Activated CD4-positive, alpha-beta T cell treated with anti-CD3 and anti-CD28 coated beads, Interleukin-2, amount 10 ng/mL, durations not matched to agents 7 days and 5 days (primary cell): ENCODE measurements around the gene NPSR1. TPM values are rescaled to one million over a fixed set of nuclear protein-coding genes. Genes with fewer than 3 reads are reported as not detected.

Experiments
- CTCF ChIA-PET: fragments of 350-600 bp; sonication (Branson Sonifier 250); formaldehyde crosslinking; loops from one replicate; lab custom pipeline; 2021; ENCODE audit warnings: antibody characterized with exemption; lab: Charles Lee
- POLR2A ChIA-PET: fragments of 350-600 bp; sonication (Branson Sonifier 250); formaldehyde crosslinking; loops from one replicate; lab custom pipeline; 2021; ENCODE audit warnings: antibody characterized with exemption; lab: Charles Lee
- DNase-seq: peaks from one replicate; pipeline ENCODE4 v3.0.0-alpha.2; 2020
- H3K27ac Mint-ChIP-seq: one replicate; pipeline ENCODE4 v1.8.0; 2021; ENCODE audit warnings: mild to moderate bottlenecking, moderate library complexity, mixed read lengths
- H3K27me3 Mint-ChIP-seq: one replicate; pipeline ENCODE4 v1.8.0; 2021; ENCODE audit warnings: mixed read lengths
- H3K36me3 Mint-ChIP-seq: one replicate; pipeline ENCODE4 v1.8.0; 2021; ENCODE audit warnings: low read depth, mixed read lengths
- H3K4me1 Mint-ChIP-seq: one replicate; pipeline ENCODE4 v1.8.0; 2021; ENCODE audit warnings: mixed read lengths
- H3K4me3 Mint-ChIP-seq: one replicate; pipeline ENCODE4 v1.8.0; 2021; ENCODE audit warnings: mild to moderate bottlenecking, moderate library complexity, mixed read lengths
- H3K9me3 Mint-ChIP-seq: one replicate; pipeline ENCODE4 v1.8.0; 2021; ENCODE audit warnings: mixed read lengths
- total RNA-seq, 2 experiments: library from RNA; stranded (reverse); gene quantifications; one replicate each; pipeline ENCODE4 v1.2.3, GENCODE V29; 2021

Gene NPSR1
- total RNA-seq, 2 experiments from 2014 or later, result not detected

DNA sequence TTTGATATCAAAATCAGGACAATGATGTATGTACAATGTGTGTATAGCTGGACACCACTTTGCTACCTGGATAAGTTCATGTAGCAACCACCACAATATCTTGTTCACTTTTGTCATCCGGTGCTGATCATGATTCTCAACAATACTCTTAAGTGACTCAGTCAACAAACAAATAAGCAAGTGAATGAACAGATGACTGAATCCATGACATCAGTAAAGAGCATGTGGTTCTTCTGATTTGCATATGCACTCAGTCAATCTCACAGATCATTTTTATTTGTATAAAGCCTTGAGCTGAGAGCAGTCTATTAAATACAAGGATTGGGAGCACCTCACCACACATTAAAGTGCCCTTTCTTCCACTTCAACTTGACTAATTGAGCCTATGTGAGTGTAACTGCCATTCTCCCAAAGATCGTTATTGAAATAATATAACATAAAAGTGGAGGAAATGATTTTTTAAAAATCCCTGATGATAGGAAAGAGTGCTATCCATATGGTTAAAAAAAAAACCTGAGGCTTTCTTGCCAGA is 69.5 kb downstream of the NPSR1 start:
- Mint-ChIP-seq H3K4me1 (peaks cover 9% of the 10 kb centered on the region), H3K36me3 (peaks cover 3% of the 10 kb centered on the region), H3K4me3 (no peak overlapping the region), H3K27me3 (no peaks in the 10 kb centered on the region), H3K27ac (no peak overlapping the region), H3K9me3 (no peaks in the 10 kb centered on the region)
- no peak for DNase-seq
- ChIA-PET POLR2A (no interaction called here), CTCF (no interaction called here)

DNA sequence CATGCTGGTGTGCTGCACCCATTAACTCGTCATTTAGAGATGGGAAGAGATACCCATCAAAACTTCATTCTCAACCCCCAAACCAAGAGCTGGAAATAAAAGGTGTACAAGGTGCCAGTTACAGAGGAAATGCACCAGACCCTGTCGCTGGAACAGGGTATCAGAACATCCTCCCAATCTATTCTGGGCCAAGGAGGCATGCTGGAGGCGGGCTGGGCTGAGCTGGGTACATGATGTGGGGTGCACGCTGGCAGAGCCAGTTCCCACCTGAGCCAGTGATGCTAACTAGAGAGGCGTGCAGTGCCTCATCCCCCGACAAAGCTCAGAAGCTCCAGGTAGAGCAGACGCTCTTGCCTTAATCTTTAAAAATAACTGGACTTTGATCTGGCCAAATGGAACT is 70.1 kb downstream of the NPSR1 start:
- CTCF ChIA-PET, result interaction anchor here (1.1 kb wide), 1 partner anchor 13 kb away, joined by 3 read pairs; no protein-coding TSS in a partner anchor
- POLR2A ChIA-PET, result no interaction called here
- Mint-ChIP-seq H3K27me3 (no peaks in the 10 kb centered on the region), H3K9me3 (no peaks in the 10 kb centered on the region), H3K4me3 (no peak overlapping the region), H3K4me1 (peaks cover 9% of the 10 kb centered on the region), H3K27ac (no peak overlapping the region), H3K36me3 (peaks cover 3% of the 10 kb centered on the region)
- DNase-seq, result no peak

DNA sequence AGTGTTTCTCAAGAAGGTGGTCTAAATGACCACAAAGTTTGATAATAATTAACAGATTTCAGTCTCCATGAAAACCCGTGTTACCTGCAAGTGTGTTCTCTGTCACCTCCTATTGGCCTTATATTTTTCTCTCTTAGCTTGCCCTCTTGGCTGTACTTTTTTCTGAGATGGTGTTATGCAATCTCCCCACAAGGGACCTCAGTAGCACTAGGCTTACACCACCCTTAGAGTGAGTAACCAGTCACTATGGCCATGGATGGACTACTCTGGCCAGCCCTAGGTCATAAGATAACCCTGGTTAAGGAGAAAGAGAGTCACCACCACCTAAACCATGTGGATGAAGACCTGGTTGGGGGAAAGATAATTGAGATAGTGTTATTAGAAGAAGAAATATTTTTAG is 76.8 kb downstream of the NPSR1 start:
- Mint-ChIP-seq H3K27ac (no peak overlapping the region), H3K4me1 (no peaks in the 10 kb centered on the region), H3K4me3 (no peak overlapping the region), H3K27me3 (peaks cover 9% of the 10 kb centered on the region), H3K9me3 (no peaks in the 10 kb centered on the region), H3K36me3 (no peaks in the 10 kb centered on the region)
- POLR2A ChIA-PET, result no interaction called here
- CTCF ChIA-PET, result no interaction called here
- no peak for DNase-seq

DNA sequence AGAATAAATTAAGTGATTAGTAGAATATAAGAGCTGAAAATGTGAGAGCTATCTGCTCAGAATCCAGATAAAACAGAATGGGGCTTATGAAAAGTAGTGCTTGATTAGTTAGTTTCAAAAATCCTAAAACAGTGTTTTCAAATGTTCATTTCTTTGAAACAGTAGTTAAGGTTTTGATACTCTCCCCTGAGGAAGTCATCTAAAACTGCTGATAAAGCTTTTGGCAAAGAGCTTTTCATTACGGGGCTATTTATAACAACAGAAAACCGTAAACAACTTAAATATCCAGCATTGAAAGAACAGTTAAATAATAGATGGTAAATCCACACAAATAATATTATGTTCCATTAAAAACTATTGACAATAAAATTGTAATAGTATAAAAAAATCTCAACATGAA is 77.5 kb downstream of the NPSR1 start:
- H3K36me3 Mint-ChIP-seq, result no peaks in the 10 kb centered on the region
- DNase-seq, result no peak
- no peaks in the 10 kb centered on the region for H3K4me1 Mint-ChIP-seq
- peaks cover 9% of the 10 kb centered on the region for H3K27me3 Mint-ChIP-seq
- H3K27ac Mint-ChIP-seq, result no peak overlapping the region
- H3K4me3 Mint-ChIP-seq, result no peak overlapping the region
- no peaks in the 10 kb centered on the region for H3K9me3 Mint-ChIP-seq
- POLR2A ChIA-PET, result no interaction called here
- CTCF ChIA-PET, result no interaction called here

DNA sequence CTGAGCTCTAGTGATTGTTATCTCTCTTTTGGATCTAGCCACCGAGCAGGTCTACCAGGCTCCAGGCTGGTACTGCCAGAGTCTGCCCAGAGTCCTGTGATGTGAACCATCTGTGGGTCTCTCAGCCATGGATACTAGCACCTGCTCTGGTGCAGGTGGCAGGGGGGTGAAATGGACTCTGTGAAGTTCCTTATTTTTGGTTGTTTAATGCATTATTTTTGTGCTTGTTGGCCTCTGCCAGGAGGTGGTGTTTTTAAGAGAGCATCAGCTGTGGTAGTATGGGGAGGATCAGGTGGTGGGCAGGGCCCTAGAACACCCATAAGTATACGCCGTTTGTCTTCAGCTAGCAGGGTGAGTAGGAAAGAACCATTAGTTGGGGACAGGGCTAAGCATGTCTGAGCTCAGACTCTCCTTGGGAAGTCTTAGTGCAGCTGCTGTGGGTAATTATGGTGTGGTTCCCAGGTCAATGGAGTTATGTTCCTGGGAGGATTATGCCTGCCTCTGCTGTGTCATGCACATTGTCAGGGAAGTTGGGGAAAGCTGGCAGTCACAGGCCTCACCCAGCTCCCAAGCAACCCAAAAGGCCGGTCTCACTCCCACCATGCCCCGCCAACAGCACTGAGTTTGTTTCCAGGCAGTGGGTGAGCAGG is 81.8 kb downstream of the NPSR1 start:
- Mint-ChIP-seq H3K27me3 (peaks cover 8% of the 10 kb centered on the region), H3K4me3 (no peak overlapping the region), H3K36me3 (no peaks in the 10 kb centered on the region), H3K9me3 (no peaks in the 10 kb centered on the region), H3K27ac (no peak overlapping the region), H3K4me1 (no peaks in the 10 kb centered on the region)
- CTCF ChIA-PET, result interaction anchor here (1.0 kb wide), 1 partner anchor 34 kb away, joined by 3 read pairs; no protein-coding TSS in a partner anchor
- no peak for DNase-seq
- POLR2A ChIA-PET, result no interaction called here

DNA sequence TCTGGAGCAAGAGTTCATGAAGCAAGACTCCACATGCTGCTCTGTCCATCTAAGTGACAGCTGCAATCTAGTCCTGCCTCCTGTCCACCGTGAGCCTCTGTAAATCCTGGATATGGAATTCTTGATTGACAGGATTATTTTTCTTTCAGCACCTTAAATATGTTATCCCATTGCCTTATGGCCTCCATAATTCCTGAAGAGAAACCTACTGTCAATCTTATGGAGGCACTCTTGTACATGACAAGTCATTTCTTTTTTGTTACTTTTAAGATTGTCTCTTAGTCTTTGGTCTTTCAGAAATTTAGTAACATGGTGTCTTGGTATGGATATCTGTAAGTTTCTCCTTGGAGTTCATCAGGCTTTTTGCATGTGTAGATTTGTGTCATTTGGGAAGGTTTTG is 82.8 kb downstream of the NPSR1 start:
- DNase-seq, result no peak
- Mint-ChIP-seq H3K4me3 (no peak overlapping the region), H3K27ac (no peak overlapping the region), H3K36me3 (no peaks in the 10 kb centered on the region), H3K27me3 (peaks cover 8% of the 10 kb centered on the region), H3K9me3 (no peaks in the 10 kb centered on the region), H3K4me1 (no peaks in the 10 kb centered on the region)
- CTCF ChIA-PET, result no interaction called here
- POLR2A ChIA-PET, result no interaction called here

DNA sequence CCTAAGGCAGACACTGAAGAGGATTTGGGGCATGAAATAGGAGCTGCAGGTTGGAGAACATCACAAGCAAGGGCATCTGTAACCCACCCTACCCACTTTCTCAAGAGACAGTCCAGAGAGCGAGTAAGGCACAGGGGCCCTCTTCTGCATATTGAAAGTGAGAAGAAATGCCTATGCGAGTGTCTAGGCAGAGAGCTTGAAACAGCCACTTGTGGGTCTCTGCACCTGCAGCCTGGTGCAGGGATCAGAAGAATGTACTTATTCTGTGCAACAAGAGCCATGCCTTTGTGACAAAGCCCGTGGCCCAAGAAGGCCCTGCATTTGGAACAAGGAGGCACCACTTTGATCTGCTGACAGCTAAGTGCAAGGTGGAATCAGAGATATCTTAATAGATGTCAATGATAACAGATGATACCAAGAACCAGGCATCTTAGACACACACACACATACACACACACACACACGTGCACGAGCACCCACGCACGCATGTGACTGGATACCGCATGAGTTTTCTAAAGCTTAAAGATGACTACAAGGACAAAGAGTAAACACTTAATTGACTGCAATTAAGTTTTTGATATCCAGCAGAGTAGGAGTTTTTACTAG is 89.3 kb downstream of the NPSR1 start:
- no peaks in the 10 kb centered on the region for H3K4me1 Mint-ChIP-seq
- ChIA-PET CTCF (interaction anchor here (0.8 kb wide), 1 partner anchor 10 kb away, joined by 3 read pairs; no protein-coding TSS in a partner anchor), POLR2A (no interaction called here)
- no peaks in the 10 kb centered on the region for H3K36me3 Mint-ChIP-seq
- H3K27ac Mint-ChIP-seq, result no peak overlapping the region
- H3K27me3 Mint-ChIP-seq, result peaks cover 4% of the 10 kb centered on the region
- H3K4me3 Mint-ChIP-seq, result no peak overlapping the region
- H3K9me3 Mint-ChIP-seq, result no peaks in the 10 kb centered on the region
- DNase-seq, result no peak

DNA sequence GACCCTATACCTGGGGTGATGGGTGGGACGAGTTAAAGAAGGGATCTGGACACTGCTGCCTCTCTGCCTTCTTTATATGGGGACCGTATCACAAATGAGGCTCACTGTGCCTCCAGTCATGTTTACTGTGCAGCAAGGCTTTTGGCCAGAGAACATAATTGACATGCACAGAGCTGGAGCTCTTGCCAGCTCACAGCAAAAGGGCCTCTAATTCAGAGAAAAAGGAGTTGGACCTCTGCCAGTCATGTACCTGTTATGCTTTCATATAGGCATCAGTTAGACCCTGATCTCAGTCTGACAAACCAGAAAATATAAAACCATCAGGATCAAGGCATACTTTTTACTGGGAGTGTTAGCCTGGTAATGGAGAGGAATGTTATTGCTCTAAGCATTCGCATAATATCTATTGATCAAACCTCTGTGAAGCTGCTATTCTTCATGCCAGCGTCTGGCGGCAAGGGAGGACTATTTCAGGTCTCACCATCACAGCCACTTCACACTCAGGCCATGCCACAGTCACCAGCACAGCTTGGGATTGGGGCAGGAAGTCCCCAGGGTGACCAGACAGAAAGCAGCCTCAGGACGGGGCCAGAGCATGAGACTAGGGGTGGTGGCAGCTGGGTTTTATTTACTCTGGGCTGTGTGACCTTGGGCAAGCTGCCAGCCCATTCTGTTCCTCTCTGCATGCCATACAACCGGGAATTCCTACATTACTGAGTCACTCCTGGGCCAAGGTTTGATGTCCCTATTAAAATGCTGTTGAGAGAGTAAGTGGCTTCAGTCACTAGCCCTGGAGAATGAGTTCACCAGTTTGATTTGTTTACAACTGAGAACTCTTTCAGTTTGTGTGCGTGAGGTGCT is 90.1 kb downstream of the NPSR1 start:
- no peak overlapping the region for H3K4me3 Mint-ChIP-seq

DNA sequence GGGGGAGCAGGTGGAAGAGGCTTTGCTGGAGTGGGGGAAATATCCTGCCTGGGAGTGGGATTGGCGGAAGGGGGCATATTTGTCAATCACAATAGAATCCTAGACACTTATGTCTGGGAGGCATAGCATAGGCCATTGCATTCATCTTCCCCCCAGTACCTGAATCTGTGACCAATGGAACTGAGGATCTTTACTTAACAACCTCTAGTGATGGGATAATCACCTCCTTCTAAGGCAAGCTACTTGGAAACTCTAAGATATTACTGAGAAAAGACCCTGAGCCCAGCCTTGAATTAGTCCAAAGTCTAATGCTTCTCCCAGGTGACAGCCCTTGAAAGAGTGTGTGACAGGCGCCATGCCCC is 90.7 kb downstream of the NPSR1 start:
- no peaks in the 10 kb centered on the region for H3K9me3 Mint-ChIP-seq
- no peak for DNase-seq
- peaks cover 2% of the 10 kb centered on the region for H3K27me3 Mint-ChIP-seq
- CTCF ChIA-PET, result no interaction called here
- no peaks in the 10 kb centered on the region for H3K36me3 Mint-ChIP-seq
- H3K27ac Mint-ChIP-seq, result no peak overlapping the region
- POLR2A ChIA-PET, result no interaction called here
- H3K4me3 Mint-ChIP-seq, result no peak overlapping the region
- no peaks in the 10 kb centered on the region for H3K4me1 Mint-ChIP-seq

More for the DNA sequence above, 90.1 kb downstream of the NPSR1 start:
- H3K4me1 Mint-ChIP-seq, result no peaks in the 10 kb centered on the region
- H3K36me3 Mint-ChIP-seq, result no peaks in the 10 kb centered on the region
- no peak overlapping the region for H3K27ac Mint-ChIP-seq
- H3K9me3 Mint-ChIP-seq, result no peaks in the 10 kb centered on the region
- no peak for DNase-seq
- ChIA-PET POLR2A (no interaction called here), CTCF (interaction anchor here (0.8 kb wide), 1 partner anchor 10 kb away, joined by 3 read pairs; no protein-coding TSS in a partner anchor)
- H3K27me3 Mint-ChIP-seq, result peaks cover 2% of the 10 kb centered on the region

DNA sequence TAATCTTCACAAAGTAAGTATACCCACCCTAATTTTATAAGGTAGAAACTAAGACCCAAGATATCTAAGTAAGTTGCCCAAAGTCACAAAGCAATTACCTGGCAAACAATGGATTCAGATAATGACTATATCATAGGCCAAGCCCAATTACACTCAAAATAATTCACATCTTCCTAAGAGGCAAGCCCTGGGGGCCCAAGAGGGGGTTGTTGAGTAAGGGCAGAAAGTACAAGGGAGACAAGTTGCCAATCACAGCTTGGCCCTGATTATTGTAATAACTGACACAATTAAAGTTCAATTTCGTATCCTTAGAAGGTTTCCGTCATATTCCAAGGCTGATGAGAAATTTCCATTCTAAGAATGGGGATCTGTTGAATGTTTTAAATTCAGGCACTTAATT is 91.4 kb downstream of the NPSR1 start:
- no peak overlapping the region for H3K4me3 Mint-ChIP-seq
- H3K4me1 Mint-ChIP-seq, result no peaks in the 10 kb centered on the region
- no peak for DNase-seq
- ChIA-PET CTCF (no interaction called here), POLR2A (no interaction called here)
- peaks cover 2% of the 10 kb centered on the region for H3K27me3 Mint-ChIP-seq
- no peak overlapping the region for H3K27ac Mint-ChIP-seq
- no peaks in the 10 kb centered on the region for H3K9me3 Mint-ChIP-seq
- H3K36me3 Mint-ChIP-seq, result no peaks in the 10 kb centered on the region

DNA sequence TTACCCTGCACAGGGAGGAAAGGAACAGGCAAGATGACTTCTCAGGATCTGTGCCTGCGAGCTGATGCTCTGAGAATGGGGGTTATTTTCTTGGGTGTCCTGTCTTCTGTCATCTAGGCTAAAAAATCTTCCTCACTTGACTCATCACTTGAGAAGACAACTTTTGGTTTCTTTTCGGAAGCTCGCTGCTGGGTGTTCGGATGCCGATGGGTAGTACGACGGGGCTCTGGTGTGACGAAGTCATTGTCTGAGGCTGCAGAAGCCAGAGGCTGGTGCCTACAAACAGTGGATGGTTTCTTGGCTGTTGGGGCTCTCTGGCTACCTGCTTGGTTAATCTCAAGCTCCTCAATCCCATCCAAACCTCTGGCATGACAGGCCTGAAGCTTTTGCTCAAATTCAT is 92.2 kb downstream of the NPSR1 start:
- POLR2A ChIA-PET, result no interaction called here
- Mint-ChIP-seq H3K27ac (no peak overlapping the region), H3K4me1 (no peaks in the 10 kb centered on the region), H3K4me3 (no peak overlapping the region), H3K9me3 (no peaks in the 10 kb centered on the region), H3K27me3 (no peaks in the 10 kb centered on the region), H3K36me3 (no peaks in the 10 kb centered on the region)
- DNase-seq, result no peak
- CTCF ChIA-PET, result interaction anchor here (0.6 kb wide), 1 partner anchor 31 kb away, joined by 3 read pairs; no protein-coding TSS in a partner anchor

DNA sequence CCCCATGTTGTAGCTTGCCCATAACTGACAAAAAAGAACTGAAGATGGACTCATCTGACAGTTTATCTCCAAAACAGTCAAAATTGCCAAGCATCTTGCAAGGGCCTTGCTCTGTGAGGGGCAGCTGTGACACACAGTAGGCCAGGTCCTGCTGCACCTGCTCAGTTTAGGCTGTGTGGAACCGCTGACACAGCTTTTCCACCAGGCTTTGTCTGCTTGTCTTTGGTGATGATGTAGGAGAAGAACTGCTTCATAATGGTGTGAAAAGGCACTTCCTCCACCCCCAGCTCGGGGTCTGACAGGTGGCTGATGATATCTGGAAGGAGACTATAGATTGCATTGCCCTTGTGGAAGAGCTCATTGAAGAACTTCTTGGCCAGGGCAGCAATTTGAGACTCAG is 92.6 kb downstream of the NPSR1 start:
- CTCF ChIA-PET, result interaction anchor here (0.6 kb wide), 1 partner anchor 32 kb away, joined by 3 read pairs; no protein-coding TSS in a partner anchor
- Mint-ChIP-seq H3K9me3 (no peaks in the 10 kb centered on the region), H3K4me1 (no peaks in the 10 kb centered on the region), H3K4me3 (no peak overlapping the region), H3K27me3 (no peaks in the 10 kb centered on the region), H3K36me3 (no peaks in the 10 kb centered on the region), H3K27ac (no peak overlapping the region)
- DNase-seq, result no peak
- POLR2A ChIA-PET, result no interaction called here
